HG02884 (cell line): ENCODE data around the gene ATG4C.
"Not testable (repeated sequence)": the region's sequence is repeated elsewhere in the genome, so short reads cannot be mapped to it uniquely, and the experiment has no call there.

Source experiments
- ATAC-seq: cut with Tn5 transposase; IDR thresholded peaks from one replicate; pipeline ENCODE4 v1.9.1; 2021; ENCODE audit warnings: mild to moderate bottlenecking, moderate library complexity; ENCODE audit not compliant: unreplicated experiment

ATG4C gene

GRCh38 chr1:62774971-62775595 lies 8.8 kb upstream of the ATG4C start:
- no peak for ATAC-seq

GRCh38 chr1:62778208-62778607 lies 5.7 kb upstream of the ATG4C start:
- ATAC-seq: no peak

- no peak for ATAC-seq
Measured at GRCh38 chr1:62781841-62782543, 1.9 kb upstream of the ATG4C start.

DNA sequence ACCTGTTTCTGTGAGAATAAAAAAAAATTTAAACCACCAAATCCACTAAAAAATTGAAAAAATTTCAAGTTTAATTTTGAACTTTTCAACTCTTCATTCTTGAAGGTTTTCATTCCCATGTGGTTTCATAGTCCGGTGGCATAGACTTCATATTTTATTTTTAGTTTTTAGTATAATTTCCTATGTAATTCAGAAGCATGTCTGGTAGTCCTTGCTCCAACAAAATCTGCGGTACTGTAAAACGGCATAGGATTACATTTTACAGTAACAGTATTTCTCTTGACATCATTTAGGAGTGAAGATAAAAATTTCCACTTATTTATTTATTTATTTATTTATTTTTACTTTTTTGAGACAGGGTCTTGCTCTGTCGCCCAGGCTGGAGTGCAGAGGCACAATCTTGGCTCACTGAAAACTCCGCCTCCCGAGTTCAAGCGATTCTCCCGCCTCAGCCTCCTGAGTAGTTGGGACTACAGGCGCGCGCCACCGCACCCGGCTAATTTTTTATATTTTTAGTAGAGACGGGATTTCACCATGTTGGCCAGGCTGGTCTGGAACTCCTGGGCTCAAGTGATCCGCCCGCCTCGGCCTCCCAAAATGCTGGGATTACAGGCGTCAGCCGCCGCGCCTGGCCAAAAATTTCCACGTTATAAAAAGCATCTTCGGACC lies 1.3 kb upstream of the ATG4C start:
- ATAC-seq: not testable (repeated sequence)

DNA sequence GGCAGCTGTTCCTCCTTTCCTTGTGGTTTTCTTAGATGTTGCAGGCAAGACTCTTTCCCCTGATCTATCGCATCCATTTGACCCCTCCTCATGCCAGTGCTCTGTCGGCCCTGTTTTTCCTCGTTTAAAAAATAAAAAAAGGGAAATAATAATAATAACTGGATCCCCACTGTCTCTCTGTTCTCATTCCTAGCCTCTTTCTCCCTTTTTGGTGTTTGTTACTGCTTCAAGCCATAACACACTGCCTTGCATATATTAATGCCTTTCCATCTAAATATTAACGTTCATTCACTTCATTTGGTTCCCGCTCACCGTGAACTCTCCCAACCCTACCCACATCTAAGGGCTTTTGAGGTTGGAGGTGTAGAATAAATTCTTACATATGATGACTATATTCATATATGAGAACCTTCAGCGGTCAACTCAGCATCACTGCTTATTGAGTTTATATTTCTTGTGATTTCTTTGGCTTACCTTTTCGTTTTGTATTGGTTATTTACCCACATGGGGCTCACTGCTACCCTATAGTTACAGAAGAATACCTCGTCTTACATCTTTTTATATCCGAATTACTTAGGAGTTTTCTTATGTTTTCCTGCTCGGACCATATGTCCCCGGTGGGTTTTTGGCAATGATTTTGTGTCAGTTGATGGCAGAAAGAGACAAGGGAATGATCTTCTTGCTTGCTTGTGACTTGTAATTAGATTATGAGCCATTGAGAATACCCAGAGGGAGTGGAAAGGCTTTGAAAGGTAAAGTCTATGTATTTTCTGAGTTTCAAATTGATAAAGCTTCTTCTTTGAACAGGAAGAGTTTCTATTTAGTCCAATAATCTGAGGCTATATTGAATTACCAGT lies 805 bp downstream of the ATG4C start:
- ATAC-seq: peak; percentile 3

- ATAC-seq: no peak
Measured at GRCh38 chr1:62790716-62791115, 6.8 kb downstream of the ATG4C start.

DNA sequence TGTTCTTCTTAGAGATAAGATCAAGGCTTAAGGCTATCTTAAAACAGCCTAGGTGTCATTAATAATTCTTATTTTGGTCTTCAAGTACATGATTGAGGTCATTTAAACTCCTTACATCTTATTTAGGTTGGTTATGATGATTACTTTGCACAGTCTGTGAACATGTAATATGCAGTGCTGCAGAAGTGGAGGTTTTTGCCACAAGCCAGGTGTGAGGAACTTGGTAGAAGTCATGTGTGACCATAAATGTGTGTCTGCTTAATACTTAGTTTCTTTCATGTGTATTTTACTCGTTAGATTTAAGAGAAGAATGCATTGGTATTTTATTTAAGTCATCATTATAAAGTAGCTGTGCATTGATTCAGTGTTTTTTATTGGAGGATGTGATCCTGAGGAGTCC lies 10.1 kb downstream of the ATG4C start:
- ATAC-seq: no peak

- ATAC-seq: no peak
Measured at GRCh38 chr1:62796221-62796620, 12.3 kb downstream of the ATG4C start.

- ATAC-seq: no peak
Measured at GRCh38 chr1:62799688-62800087, 15.8 kb downstream of the ATG4C start.

DNA sequence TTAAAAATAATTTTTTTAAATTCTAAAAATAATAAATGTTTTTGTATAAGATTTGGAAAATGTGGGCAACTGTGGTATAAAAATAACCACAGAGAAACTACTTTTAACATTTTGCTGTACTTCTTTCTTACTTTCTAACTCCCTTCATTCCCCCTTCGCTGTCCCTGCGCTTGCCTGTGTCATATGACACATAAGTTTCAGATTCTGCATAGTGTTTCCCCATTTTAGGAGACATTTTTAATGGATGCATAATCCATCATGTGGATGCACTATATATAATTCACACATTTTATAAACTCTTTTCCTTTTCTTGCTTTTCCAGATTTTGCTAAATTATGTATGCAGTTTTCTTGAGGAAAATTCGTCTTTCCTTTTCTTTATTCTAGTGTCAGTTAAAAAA lies 16.3 kb downstream of the ATG4C start:
- no peak for ATAC-seq

GRCh38 chr1:62800825-62801306 lies 16.9 kb downstream of the ATG4C start:
- peak; percentile 98 for ATAC-seq

- ATAC-seq: no peak
Measured at GRCh38 chr1:62809788-62810187, 25.9 kb downstream of the ATG4C start.

- peak; percentile 95 for ATAC-seq
Measured at GRCh38 chr1:62810420-62811274, 26.7 kb downstream of the ATG4C start.

GRCh38 chr1:62823556-62823955 lies 39.6 kb downstream of the ATG4C start:
- no peak for ATAC-seq

DNA sequence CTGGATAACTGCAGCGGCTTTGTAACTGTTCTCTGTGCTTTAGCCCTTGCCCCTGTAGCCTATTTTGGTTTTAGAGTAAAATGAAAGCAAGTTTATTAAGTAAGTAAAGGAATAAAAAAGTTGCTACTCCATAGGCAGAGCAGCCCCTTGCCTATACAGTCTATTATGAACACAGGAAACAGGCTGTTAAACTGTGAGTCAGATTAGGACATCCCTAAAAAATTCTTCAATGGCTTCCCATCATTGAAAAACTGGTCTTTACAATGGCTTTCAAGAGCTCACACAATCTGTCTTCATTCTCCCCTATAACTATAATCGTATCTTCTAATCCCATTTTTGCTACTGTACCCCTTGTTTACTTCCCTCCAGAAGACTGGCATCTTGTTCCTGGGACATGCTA lies 43.0 kb downstream of the ATG4C start:
- no peak for ATAC-seq

DNA sequence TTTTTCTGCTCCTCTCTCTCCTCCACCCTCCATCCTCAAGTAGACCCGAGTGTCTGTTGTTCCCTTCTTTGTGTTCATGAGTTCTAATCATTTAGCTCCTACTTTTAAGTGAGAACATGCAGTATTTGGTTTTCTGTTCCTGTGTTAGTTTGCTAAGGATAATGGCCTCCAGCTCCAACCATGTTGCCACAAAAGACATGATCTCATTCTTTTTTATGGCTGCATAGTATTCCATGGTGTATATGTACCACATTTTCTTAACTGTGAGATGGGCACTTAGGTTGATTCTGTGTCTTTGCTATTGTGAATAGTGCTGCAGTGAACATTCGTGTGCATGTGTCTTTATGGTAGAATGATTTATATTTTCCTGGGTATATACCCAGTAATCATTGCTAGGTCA lies 43.9 kb downstream of the ATG4C start:
- ATAC-seq: not testable (repeated sequence)

- ATAC-seq: no peak
Measured at GRCh38 chr1:62832276-62832675, 48.3 kb downstream of the ATG4C start.

DNA sequence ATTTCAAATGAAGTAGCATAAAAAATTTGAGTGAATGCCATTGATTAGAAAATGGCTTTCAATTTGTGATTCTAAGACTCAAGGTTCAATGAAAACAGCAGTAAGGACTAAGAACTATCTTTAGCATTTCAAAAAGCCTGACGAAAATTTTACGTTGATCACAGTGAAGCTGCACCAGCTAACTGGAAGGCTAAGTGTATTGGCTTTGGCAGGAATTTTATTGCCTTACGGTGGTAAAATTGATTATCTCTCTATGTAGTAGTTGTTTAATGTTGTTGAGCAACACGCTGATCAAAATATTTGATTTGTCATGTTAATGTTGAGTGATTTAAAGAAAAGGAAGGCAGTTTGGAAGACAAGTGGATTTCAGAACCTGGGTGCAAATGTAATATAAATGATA lies 49.6 kb downstream of the ATG4C start:
- ATAC-seq: no peak

DNA sequence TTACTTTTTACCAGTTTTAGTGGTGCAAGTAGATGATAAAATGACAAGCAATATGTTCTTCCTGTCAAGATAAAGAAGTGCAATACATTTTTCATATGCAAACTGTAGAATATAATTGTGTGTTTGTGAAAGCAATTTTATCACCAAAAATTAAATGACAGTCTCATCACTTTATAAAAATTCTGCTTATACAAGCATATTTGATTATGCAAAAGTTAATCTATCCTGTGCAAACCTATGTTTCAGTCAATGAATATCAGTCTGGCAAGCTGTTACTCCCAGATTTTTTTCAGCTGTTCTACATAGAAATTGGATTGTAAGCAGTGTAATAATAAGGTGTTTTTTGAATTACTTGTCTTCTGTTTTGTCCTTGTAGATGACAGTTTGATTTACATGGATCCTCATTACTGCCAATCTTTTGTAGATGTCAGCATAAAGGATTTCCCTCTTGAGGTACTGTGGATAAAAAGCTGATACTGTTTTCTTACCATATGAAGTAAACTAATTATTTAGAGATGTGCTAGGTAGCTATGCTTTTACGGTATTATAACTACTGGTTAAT lies 50.5 kb downstream of the ATG4C start:
- ATAC-seq: no peak
